Measurements from ENCODE around the gene ZCCHC10.

- TF ChIP-seq ZC3H10 (CRISPR knock-in tag; IDR thresholded peaks at IDR 0.05): no peak
- no peak for TF ChIP-seq CSDC2 (CRISPR knock-in tag; IDR thresholded peaks at IDR 0.05)
- TF ChIP-seq PATZ1 (CRISPR knock-in tag; IDR thresholded peaks at IDR 0.05; ENCODE audit: borderline replicate concordance): no peak
- no peak for TF ChIP-seq RARB (CRISPR knock-in tag; IDR thresholded peaks at IDR 0.05)
These were observed 30.5 kb upstream of the ZCCHC10 start for GRCh38 chr5:133056891-133057290.

Measured in SK-N-SH treated with all-trans-retinoic acid at 6 μM for 48 hours (cell line).